HG02973 (cell line): ENCODE data around the gene NRAP.
"Not testable (repeated sequence)": the region's sequence is repeated elsewhere in the genome, so short reads cannot be mapped to it uniquely, and the experiment has no call there.

ENCODE experiments used
- ATAC-seq: cut with Tn5 transposase; IDR thresholded peaks from one replicate; pipeline ENCODE4 v1.9.1; 2021; ENCODE audit warnings: moderate library complexity; ENCODE audit not compliant: unreplicated experiment

Gene NRAP

DNA sequence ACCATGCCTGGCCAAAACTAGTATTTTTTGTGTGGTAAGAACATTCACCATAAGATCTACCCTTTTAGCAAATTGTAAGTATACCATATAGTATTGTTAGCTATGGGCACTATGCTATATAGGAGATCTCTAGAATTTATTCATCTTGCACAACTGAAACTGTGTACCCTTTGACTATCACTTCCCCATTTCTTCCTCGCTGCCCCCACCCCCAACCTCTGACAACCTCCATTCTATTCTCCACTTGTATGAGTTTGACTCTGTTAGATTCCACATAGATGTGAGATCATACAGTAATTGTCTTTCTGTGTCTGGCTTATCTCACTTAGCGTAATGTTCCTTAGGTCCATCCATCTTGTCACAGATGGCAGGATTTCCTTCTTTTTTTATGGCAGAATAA, 19.5 kb upstream of the NRAP start:
- ATAC-seq = no peak

DNA sequence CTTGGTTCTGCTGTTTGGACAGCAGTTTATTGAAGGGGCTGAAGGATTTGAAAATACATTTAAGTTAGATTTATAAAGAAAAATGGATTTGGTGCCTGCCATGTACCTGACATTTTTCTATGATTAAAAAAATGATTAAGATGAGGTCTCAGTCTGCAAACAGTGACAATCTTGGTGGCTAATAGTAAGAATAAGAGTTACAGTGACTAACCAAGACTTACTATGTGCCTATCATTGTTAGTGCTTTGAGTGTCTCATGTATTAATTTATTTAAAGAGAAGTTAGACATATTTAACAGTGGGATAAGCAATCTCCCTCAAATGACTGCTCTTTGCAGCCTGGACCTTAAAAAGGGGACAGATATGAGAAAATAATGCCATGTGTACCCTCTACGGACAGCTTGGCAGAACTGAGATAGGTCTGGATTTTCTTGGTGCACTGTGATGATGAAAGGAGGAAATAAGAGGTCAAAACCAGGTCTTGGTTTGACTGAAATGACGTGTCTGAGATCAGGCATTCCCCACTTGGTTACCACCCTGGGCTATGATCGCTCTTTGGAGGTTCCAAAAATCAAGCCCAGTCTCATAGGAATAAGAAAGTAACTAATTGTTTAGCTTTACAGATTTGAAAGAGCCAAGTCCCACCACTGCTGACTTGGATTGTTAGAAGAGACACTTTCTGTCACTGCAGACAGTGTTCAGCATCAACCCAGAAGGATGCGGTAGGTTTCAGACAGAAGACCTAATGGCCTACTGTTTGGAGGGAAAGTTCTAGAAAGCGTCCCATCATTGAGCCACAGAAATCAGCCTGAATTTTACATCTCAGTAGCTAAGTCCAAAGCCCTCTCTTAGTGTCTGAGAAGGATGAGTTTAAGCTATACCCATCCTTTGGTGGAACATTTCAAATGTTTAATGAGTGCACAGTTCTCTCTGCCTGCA, 18.0 kb upstream of the NRAP start:
- ATAC-seq = peak; percentile 61

- peak; percentile 4 for ATAC-seq
Measured at GRCh38 chr10:113680190-113681111, 16.6 kb upstream of the NRAP start.

DNA sequence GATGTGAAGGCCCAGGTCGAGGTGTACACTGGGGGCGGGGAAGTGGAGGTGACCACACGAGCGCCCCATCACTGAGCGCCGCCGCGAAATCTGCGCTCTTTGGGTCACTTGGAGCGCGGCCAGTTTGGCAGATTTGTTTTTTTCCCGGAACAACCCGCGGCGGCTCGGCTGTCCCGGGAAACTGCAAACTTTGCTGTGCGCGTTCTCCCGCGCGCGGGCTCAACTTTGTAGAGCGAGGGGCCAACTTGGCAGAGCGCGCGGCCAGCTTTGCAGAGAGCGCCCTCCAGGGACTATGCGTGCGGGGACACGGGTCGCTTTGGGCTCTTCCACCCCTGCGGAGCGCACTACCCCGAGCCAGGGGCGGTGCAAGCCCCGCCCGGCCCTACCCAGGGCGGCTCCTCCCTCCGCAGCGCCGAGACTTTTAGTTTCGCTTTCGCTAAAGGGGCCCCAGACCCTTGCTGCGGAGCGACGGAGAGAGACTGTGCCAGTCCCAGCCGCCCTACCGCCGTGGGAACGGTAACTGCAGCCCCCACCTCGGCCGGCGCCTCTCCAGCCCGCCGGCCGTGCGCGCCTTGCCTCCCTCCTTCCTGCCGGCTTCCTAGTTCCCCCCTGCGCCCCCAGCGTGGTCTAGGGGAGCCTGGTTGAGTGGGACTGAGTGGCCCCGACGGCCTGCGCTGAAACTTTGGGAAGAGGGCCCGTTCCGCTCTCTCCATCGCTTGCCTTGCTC, 15.8 kb upstream of the NRAP start, which contains the start of gene CASP7:
CASP7 (plus strand) TSS at position 450 of the 727 bp plus-strand sequence. CDS start 17,582 bp downstream, outside the sequence.
- ATAC-seq = peak; percentile 68

- peak; percentile 67 for ATAC-seq
Measured at GRCh38 chr10:113666682-113667252, 2.9 kb upstream of the NRAP start.

DNA sequence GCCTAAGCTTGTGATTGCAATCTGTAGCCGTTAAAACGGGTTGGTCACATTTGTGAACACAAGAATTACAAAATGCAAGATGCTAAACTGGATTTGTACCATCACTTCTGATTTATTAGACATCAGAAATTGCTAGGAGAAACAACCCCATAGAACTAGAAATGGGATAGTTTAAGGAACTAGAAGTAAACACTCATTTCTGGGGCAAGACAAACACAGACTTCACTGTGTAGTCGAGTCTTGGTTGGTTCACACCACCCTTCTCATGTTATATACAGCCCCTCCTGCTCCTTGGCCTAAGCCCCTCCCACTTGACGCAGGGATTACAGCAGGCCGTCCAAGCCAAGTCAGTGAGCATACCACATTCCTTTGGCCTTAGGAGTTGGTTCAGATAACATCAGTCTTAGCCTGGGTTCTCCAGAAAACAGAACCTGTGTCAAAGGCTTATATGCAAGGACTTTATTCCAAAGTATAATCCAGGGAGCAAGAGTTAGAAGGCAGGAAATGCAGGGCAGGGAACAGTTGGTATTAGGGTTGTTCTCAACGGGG, 2.0 kb upstream of the NRAP start:
- no peak for ATAC-seq

GRCh38 chr10:113665352-113665751, 1.5 kb upstream of the NRAP start:
- no peak for ATAC-seq

DNA sequence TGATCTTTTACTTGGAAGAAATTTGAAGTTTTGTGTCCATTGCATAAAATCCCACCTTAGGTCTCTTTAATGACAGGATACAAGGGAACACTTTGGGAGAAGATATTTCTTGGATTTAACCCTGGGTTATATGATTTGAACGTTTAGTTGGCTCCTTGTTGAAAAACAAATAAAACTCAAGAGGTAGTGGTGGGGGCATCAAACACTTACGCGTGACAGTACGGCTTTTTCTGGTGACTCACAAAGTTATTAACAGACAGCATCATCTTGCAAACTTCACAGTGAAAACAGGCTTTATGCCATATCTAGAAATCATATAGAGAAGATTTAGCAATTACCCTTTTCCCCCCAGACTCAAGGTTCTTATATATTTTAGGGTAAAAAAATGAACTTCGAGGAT, 699 bp downstream of the NRAP start:
- no peak for ATAC-seq

DNA sequence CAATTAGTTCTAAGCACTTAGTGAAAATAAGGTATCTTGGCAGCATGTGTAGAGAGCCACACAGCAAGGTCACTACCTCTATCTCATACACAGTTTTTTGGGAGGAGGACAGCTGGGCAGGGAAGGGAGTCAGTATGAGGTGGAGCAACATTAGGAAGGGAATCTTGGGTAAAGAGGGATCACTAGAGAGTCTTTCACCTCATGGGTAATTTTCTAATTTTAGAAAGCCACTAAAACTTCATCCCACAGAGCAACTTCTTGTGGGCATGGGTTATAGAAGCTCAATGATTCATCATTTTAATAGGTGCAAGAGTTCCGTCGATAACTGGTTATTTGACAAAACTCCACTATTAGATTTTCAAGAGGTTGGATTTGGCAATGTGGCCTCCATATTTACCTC, 2.5 kb downstream of the NRAP start:
- no peak for ATAC-seq

DNA sequence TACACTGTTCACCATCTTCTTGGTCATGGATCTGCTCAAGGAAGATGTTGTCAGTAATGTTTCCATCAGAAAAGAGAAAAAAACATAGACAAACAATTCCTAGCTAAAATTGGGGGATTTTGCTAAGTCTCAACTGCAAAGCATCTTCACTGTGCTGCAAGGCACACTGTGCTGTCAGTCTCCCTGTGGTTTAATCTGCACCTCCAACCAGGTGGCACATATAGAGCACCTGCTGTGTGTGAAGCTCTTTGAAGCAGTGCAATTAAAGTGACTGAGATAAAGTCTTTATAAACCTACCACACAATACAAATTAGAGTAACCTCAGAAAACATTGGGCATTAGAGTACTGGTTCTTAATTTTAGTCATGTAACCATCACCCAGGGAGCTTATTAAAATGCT, 6.3 kb downstream of the NRAP start:
- ATAC-seq = no peak

- ATAC-seq = no peak
Measured at GRCh38 chr10:113656896-113657295, 6.9 kb downstream of the NRAP start.

GRCh38 chr10:113652456-113652855, 11.4 kb downstream of the NRAP start:
- ATAC-seq = not testable (repeated sequence)

- no peak for ATAC-seq
Measured at GRCh38 chr10:113651898-113652297, 11.9 kb downstream of the NRAP start.

DNA sequence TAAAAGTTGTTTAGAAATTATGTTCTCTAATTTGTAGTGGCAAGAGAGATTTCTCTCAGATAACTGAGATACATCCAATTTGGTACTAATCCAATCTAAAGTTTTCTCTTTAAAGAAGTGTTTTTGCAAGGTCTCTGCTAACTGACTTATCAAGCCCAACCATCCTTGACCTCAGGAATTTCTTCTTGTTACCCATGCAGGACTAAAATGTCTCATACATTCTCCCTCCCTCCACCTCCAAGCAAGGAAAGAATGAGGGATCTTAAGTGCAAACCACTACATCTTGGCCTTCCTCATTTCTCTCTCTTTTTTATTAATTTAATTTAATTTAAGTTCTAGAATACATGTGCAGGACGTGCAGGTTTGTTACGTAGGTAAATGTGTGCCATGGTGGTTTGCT, 12.8 kb downstream of the NRAP start:
- no peak for ATAC-seq

- ATAC-seq = no peak
Measured at GRCh38 chr10:113650172-113650571, 13.7 kb downstream of the NRAP start.

DNA sequence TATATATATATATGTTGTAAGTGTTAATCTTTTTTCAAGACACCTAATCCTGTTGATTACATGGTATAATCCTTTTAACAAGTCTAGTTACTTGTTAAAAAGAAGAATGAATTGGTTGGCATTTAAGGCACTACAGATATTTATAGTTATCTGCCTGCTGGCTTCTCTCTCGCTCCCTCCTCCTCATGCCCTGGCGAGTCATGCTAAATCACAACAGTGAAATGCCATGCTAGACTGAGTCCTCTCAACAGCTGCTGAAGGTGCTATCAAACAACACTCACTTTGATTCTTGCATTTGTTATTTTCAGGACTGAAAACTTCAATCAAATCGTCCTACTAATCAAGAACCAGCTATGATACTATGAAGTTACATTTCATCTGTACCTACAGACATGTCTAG, 15.4 kb downstream of the NRAP start:
- no peak for ATAC-seq

DNA sequence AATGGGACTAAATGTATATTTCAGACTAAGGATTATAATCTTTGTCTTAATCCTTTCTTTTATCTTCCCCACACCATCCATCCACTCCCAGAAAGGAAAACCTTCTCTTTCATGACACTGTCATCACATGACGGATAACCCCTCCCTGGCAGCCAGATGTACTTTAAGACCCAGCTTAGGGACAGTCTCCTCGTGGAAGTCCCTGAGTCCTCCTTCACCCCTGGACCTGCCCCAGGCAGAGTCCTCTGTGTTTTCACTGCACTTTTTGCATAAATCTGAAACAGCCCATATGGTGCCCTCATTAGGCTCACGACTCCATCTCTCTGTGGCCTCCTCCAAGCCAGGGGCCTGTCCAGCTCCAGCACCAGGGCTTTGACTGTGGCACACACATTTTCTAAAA, 16.0 kb downstream of the NRAP start:
- ATAC-seq = no peak

DNA sequence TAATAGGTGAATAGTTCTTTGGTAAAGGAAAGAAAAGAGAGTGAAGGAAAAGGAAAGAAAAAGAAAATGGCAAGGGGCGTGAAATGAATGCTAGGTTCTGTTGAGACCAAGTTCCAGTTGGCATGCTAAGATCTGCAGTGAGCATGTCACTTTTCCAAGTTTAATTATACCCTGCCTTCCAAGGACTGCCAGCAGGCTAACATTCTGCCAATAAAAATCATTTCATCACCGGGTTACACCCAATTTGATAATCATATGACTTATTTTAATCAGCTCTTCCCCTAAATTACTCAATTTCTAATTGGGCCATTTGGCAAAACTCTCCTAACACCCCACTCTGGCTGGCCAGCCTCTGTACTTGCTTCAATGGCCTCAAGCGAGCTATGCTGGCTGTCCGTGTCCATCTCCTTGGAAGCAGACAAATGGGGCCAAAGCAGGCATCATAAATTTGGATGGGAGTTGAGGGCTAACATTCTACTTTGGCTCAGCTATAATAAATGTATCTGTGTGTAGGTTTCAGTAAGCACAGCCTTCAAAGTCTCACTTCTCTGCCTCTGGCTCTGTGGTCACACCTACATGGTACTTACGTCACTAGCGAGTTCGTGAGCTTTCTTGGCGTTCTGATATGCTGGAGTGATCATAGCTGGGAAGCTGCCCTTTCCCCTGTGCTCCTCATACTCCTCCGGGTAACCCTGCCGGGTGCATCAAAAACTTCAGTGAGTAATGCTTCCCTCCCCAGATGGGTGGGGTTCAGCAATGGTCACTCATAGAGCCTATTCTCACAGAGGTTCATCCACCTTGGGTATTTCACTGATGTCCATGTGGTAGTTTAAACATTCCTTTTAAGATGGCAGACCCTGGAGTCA, 17.3 kb downstream of the NRAP start:
- ATAC-seq = no peak
